Right ventricle myocardium inferior (tissue), 1 donor: ENCODE measurements around the gene NEUROG2. TPM values are rescaled to one million over a fixed set of nuclear protein-coding genes. Genes with fewer than 3 reads are reported as not detected.
"Not testable (repeated sequence)": the region's sequence is repeated elsewhere in the genome, so short reads cannot be mapped to it uniquely, and the experiment has no call there.

ENCODE experiments used
- ATAC-seq: fragments of 200-7000 bp; cut with Tn5 transposase; one replicate; pipeline ENCODE4 v1.9.1; 2020; ENCODE audit warnings: mild to moderate bottlenecking, moderate library complexity
- DNase-seq: peaks from one replicate; pipeline ENCODE4 v3.0.0; 2021; ENCODE audit errors: missing footprints
- intact Hi-C: fragments of 100-400 bp; cut with DNase I; formaldehyde crosslinking; loops from one replicate; pipeline ENCODE4 v1.11.0; 2022
- total RNA-seq: library from RNA; stranded (reverse); fragmentation: NEBNext Ultra II Directional; extraction: Animal tissue kit (Norgen Biotek cat#: 25700); gene quantifications from one replicate; pipeline ENCODE4 v1.2.1, GENCODE V29; 2021
- donor health status: DM: no; HTN: yes; CAD: no; lungs with severe emphysema.

Gene NEUROG2
- total RNA-seq, 1 donor from 2014 or later = not detected

GRCh38 chr4:112509243-112510141 is 6.5 kb downstream of the NEUROG2 start:
- ATAC-seq = no peak
- DNase-seq = no peak
- intact Hi-C loops = no loop called here

DNA sequence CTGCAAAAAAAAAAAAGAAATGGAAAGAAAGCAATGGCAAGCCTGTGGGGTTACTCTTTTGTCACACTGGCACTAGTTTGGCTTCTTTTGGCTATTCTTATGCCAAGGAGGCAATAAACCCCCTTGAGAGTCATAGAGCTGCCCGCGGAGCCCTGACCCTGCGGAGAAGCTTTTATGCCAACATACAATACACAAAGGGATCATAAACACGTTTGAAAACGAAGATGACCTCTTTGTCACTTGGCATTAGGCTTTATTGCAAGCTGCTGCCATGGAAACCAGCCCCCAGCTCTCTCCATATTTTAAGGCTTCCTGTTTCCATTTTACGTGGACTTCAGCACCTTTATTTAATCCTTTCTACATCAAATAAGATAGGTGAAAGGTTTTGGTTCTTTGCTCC is 7.6 kb downstream of the NEUROG2 start:
- intact Hi-C loops = no loop called here
- ATAC-seq (no peak), DNase-seq (no peak)

- no peak for ATAC-seq
- intact Hi-C loops = no loop called here
- DNase-seq = no peak
These were observed 11.2 kb downstream of the NEUROG2 start for GRCh38 chr4:112504807-112505206.

GRCh38 chr4:112502871-112503270 is 13.1 kb downstream of the NEUROG2 start:
- ATAC-seq (no peak), DNase-seq (no peak)
- intact Hi-C loops = no loop called here

- ATAC-seq = no peak
- intact Hi-C loops = no loop called here
- DNase-seq = no peak
These were observed 23.7 kb downstream of the NEUROG2 start for GRCh38 chr4:112492321-112492720.

DNA sequence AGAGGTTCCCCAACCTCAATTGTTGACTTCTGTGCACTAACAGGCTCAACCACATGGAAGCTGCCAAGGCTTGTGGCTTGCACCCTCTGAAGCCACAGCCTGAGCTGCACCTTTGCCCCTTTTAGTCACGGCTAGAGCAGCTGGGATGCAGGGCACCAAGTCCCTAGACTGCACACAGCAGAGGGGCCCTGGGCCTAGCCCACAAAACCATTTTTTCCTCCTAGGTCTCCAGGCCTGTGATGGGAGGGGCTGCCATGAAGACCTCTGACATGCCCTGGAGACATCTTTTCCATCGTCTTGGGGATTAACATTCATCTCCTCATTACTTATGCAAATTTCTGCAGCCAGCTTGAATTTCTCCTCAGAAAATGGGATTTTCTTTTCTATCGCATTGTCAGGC is 25.2 kb downstream of the NEUROG2 start:
- intact Hi-C loops, ATAC-seq, DNase-seq: not testable (repeated sequence)

- intact Hi-C loops = no loop called here
- DNase-seq (no peak), ATAC-seq (no peak)
These were observed 30.1 kb downstream of the NEUROG2 start for GRCh38 chr4:112485930-112486329.

DNA sequence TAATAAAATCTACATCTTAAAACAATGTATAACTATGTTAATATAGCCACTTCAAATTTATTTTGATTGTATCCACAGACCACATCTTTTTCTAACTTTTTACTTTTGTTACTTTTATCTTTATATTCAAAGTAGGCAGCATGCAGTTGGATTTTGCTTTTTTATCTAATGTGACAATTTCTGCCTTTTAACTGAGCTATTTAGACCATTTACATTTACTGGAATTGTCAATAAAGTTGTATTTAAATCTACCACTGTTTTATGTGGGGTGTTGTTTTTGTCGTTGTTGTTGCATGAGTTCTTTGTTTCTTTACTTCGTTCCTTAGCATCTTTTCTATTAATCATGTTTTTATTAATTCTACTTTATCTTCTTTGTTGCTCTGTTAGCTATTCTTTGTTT is 42.0 kb downstream of the NEUROG2 start:
- intact Hi-C loops = no loop called here
- DNase-seq (no peak), ATAC-seq (no peak)

GRCh38 chr4:112472318-112472717 is 43.7 kb downstream of the NEUROG2 start:
- ATAC-seq = no peak
- no peak for DNase-seq
- intact Hi-C loops = no loop called here

Other genes with a start within 250 kb of the NEUROG2 start
- 22.9 TPM for gene TIFA, start 230.3 kb downstream of the NEUROG2 start, total RNA-seq
- 5.5 TPM for gene ALPK1, start 218.8 kb downstream of the NEUROG2 start, total RNA-seq
- gene ZGRF1, start 120.7 kb upstream of the NEUROG2 start, total RNA-seq = 2.1 TPM
- gene LARP7, start 121.0 kb upstream of the NEUROG2 start, total RNA-seq = 62.2 TPM